AG04450 (cell line): ENCODE data around the gene LMBRD1. TPM values are rescaled to one million over a fixed set of nuclear protein-coding genes. Genes with fewer than 3 reads are reported as not detected.

ENCODE experiments used
- CTCF ChIA-PET: fragments of 300-600, 350-600 bp; formaldehyde crosslinking; extraction: SDS; loops from one replicate; lab custom pipeline; 2022; ENCODE audit warnings: antibody characterized with exemption, inconsistent platforms; lab: Charles Lee
- POLR2A ChIA-PET: fragments of 350-600 bp; formaldehyde crosslinking; extraction: SDS; loops from one replicate; lab custom pipeline; 2021; ENCODE audit warnings: antibody characterized with exemption, inconsistent platforms; lab: Yijun Ruan, JAX
- DNase-seq: peaks from one replicate; pipeline ENCODE4 v3.0.0-alpha.2; 2011; ENCODE audit warnings: low read depth, low spot score
- H3K27ac ChIP-seq: one replicate; pipeline ENCODE4 v1.5.1; 2012; ENCODE audit warnings: low read depth, low read length, control low read depth
- H3K27me3 ChIP-seq: one replicate; pipeline ENCODE4 v1.6.0; 2012; ENCODE audit warnings: low read length; ENCODE audit not compliant: control insufficient read depth, insufficient read depth
- H3K4me3 ChIP-seq: 2 replicates; pipeline ENCODE4 v1.5.1; 2011; ENCODE audit warnings: mild to moderate bottlenecking, low read depth, low read length, control low read depth
- H3K9me3 ChIP-seq: 2 replicates; pipeline ENCODE4 v1.5.1; 2012; ENCODE audit warnings: low read length; ENCODE audit not compliant: control insufficient read depth, insufficient read depth
- CTCF ChIP-seq: IDR thresholded peaks from 2 replicates; pipeline ENCODE4 v1.5.1; 2011; ENCODE audit warnings: low read depth, low read length, control low read depth, inconsistent platforms
- polyA plus RNA-seq: library from polyadenylated mRNA; depleted of rRNA; stranded (reverse); fragments of >200 nt; gene quantifications from 2 replicates; pipeline ENCODE4 v1.2.3, GENCODE V29; 2011

LMBRD1 gene
- polyA plus RNA-seq, 1 experiment = 27.3 TPM

DNA sequence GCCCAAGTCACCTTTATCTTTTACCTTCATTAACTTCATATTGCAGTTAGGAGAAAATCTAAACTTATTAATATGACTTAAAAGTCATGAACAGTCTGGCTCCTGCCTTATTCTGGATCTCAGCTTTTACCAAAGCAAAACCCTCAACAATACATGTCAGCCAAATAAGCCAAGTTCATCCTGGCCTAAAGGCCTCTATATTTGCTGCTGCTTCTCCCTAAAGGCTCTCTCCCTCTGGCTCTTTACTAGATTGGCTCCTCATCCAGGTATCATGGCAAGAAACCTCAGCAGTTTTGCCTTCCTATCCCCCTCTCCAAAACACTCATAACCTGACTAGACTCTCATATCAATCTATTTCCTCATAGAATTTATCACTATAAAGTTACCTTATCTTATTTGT, 11.1 kb downstream of the LMBRD1 start:
- H3K4me3 ChIP-seq = no peak overlapping the region
- ChIA-PET POLR2A (no interaction called here), CTCF (interaction anchor here (1.8 kb wide), 1 partner anchor 11 kb away, joined by 10 read pairs; the partner anchor contains the start of gene LMBRD1)
- no peak for TF ChIP-seq CTCF
- no peak overlapping the region for H3K27ac ChIP-seq
- no peaks in the 10 kb centered on the region for H3K27me3 ChIP-seq
- H3K9me3 ChIP-seq = no peaks in the 10 kb centered on the region
- DNase-seq = no peak

GRCh38 chr6:69784595-69785377, 12.0 kb downstream of the LMBRD1 start:
- H3K9me3 ChIP-seq = no peaks in the 10 kb centered on the region

GRCh38 chr6:69783108-69783507, 13.7 kb downstream of the LMBRD1 start:
- CTCF ChIA-PET = interaction anchor here (6.6 kb wide), 1 partner anchor 13 kb away, joined by 60 read pairs; the partner anchor contains the start of gene LMBRD1
- no peak overlapping the region for H3K27ac ChIP-seq
- H3K9me3 ChIP-seq = no peaks in the 10 kb centered on the region
- no peak overlapping the region for H3K4me3 ChIP-seq
- DNase-seq = no peak
- TF ChIP-seq CTCF = no peak
- POLR2A ChIA-PET = interaction anchor here (0.6 kb wide), 1 partner anchor 13 kb away, joined by 3 read pairs; the partner anchor contains the start of gene LMBRD1
- no peaks in the 10 kb centered on the region for H3K27me3 ChIP-seq

More at GRCh38 chr6:69784595-69785377, 12.0 kb downstream of the LMBRD1 start:
- no peaks in the 10 kb centered on the region for H3K27me3 ChIP-seq
- CTCF ChIA-PET = interaction anchor here (0.6 to 6.6 kb wide), 3 partner anchors 12 to 18 kb away, joined by 3 to 60 read pairs (median 10); partner anchors contain the start of gene LMBRD1
- POLR2A ChIA-PET = no interaction called here
- H3K27ac ChIP-seq = no peak overlapping the region
- H3K4me3 ChIP-seq = no peak overlapping the region
- no peak for DNase-seq
- no peak for TF ChIP-seq CTCF

DNA sequence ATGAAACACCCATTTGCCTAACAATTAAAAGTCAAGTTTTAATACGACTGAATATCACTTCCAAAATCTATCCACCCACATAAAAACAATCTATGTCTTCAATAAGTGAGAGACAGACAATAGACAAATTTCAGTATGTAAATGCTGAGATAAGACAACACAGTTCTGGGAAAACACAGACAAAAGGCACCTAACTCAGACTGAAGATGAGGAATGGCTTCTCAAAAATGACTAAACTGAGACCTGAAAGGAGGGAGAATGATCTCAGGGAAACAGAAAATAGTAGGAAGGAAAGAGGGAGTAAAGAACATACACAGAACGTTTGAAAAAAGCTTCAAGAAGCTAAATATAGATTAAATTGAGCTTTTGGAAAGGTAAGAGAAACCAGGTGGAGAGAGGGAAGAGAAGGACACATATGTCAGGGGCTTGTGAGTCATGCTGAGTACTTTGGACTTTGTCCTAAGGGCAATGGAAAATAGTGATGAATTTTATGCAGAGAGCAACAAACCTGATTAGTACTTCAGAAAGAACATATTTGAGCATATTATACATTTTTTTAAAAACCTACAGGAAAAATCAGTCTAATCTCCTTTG, 16.1 kb downstream of the LMBRD1 start:
- DNase-seq = no peak
- no peak overlapping the region for H3K4me3 ChIP-seq
- no peaks in the 10 kb centered on the region for H3K9me3 ChIP-seq
- ChIA-PET CTCF (interaction anchor here (1.8 to 6.6 kb wide), 2 partner anchors 11 to 16 kb away, joined by 12 to 60 read pairs; partner anchors contain the start of gene LMBRD1), POLR2A (no interaction called here)
- no peak for TF ChIP-seq CTCF
- H3K27ac ChIP-seq = no peak overlapping the region
- no peaks in the 10 kb centered on the region for H3K27me3 ChIP-seq
